Smooth muscle cell (in vitro differentiated cells): Measurements from ENCODE around the gene SAP30BP. TPM values are rescaled to one million over a fixed set of nuclear protein-coding genes. Genes with fewer than 3 reads are reported as not detected.

Source experiments
- DNase-seq: peaks from one replicate; lab custom pipeline; 2025; ENCODE audit not compliant: unreplicated experiment; lab: John Stamatoyannopoulos, UW
- H2AFZ ChIP-seq: fragments of 200-600 bp; sonication (generic); 2 replicates; pipeline ENCODE4 v1.6.0; 2016; ENCODE audit warnings: antibody characterized with exemption, low read depth, mild to moderate bottlenecking
- H3F3A ChIP-seq: fragments of 200-600 bp; sonication (generic); 2 replicates; pipeline ENCODE4 v1.6.0; 2017; ENCODE audit warnings: antibody characterized with exemption, low read depth
- H3K27ac ChIP-seq: fragments of 200-600 bp; sonication (generic); 2 replicates; pipeline ENCODE4 v1.5.1; 2016; ENCODE audit warnings: low read depth, mild to moderate bottlenecking
- H3K27me3 ChIP-seq: fragments of 200-600 bp; sonication (generic); 2 replicates; pipeline ENCODE4 v1.6.1; 2016; ENCODE audit warnings: low read depth, mild to moderate bottlenecking
- H3K36me3 ChIP-seq: fragments of 200-600 bp; sonication (generic); 2 replicates; pipeline ENCODE4 v1.5.1; 2016; ENCODE audit warnings: low read depth
- H3K4me1 ChIP-seq: fragments of 200-600 bp; sonication (generic); 2 replicates; pipeline ENCODE4 v1.5.1; 2016; ENCODE audit warnings: low read depth
- H3K4me2 ChIP-seq: fragments of 200-600 bp; sonication (generic); 2 replicates; pipeline ENCODE4 v1.6.0; 2016; ENCODE audit warnings: mild to moderate bottlenecking
- H3K4me3 ChIP-seq: fragments of 200-600 bp; sonication (generic); 2 replicates; pipeline ENCODE4 v1.5.1; 2016; ENCODE audit warnings: mild to moderate bottlenecking
- H3K79me2 ChIP-seq: fragments of 200-600 bp; sonication (generic); 2 replicates; pipeline ENCODE4 v1.6.0; 2016; ENCODE audit warnings: low read depth, mild to moderate bottlenecking
- H3K9ac ChIP-seq: fragments of 200-600 bp; sonication (generic); 2 replicates; pipeline ENCODE4 v1.6.0; 2016; ENCODE audit warnings: low read depth
- H3K9me3 ChIP-seq: fragments of 200-600 bp; sonication (generic); replicated peaks from 2 replicates; pipeline ENCODE4 v1.5.1; 2016; ENCODE audit warnings: low read depth
- H4K20me1 ChIP-seq: fragments of 200-600 bp; sonication (generic); 2 replicates; pipeline ENCODE4 v1.6.0; 2016; ENCODE audit warnings: low read depth
- WGBS: methylation state at CpG from one replicate; pipeline ENCODE4 v1.1.7; 2016; ENCODE audit warnings: low lambda C conversion rate; 5-methylcytosine and 5-hydroxymethylcytosine counted together
- polyA plus RNA-seq: library from polyadenylated mRNA; unstranded; fragments of >200 nt; fragmentation: Nextera tagmentation; extraction: Ambion mirVana; gene quantifications from 2 replicates; pipeline ENCODE4 v1.2.1, GENCODE V29; 2016
- total RNA-seq: library from RNA; depleted of rRNA; stranded (reverse); fragments of >200 nt; gene quantifications from 2 replicates; pipeline ENCODE4 v1.2.3, GENCODE V29; 2014
- TF ChIP-seq, protein P1 (sequence below): fragments of 200-600 bp; sonication (generic); IDR thresholded peaks from 2 replicates; pipeline ENCODE4 v1.5.1; 2017; ENCODE audit warnings: borderline replicate concordance, mild to moderate bottlenecking, antibody characterized with exemption; ENCODE audit not compliant: insufficient read depth, poor library complexity, severe bottlenecking

The SAP30BP gene
- total and polyA plus RNA-seq, 2 experiments from 2014 or later: 75.4 to 135 TPM

DNA sequence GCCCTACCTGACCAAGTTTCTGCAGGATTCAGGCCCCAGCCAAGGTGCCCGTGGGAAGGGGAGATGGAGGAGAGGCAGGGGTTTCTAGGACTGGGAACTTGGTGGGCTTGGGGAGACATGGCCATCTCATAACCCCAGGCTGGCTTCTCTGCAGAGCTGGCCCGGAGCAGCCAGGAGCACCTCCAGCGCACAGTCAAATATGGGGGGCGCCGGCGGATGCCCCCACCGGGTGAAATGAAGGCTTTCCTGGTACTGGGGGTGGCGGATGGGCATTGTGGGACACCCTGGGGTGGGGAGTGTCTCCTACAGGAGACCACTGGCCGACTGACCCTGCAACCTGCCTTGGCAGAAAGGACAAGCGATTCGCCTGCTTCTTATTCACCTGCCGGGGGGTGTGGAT is 43.1 kb upstream of the SAP30BP start:
- DNase-seq: no peak
- Histone ChIP-seq H3F3A (no peaks in the 10 kb centered on the region), H3K4me2 (no peak overlapping the region), H4K20me1 (no peaks in the 10 kb centered on the region), H3K4me1 (no peaks in the 10 kb centered on the region), H3K4me3 (no peak overlapping the region), H3K36me3 (no peaks in the 10 kb centered on the region), H3K9ac (no peak overlapping the region), H3K27ac (no peak overlapping the region), H3K9me3 (no peaks in the 10 kb centered on the region), H3K79me2 (no peaks in the 10 kb centered on the region), H3K27me3 (no peaks in the 10 kb centered on the region), H2AFZ (no peak overlapping the region)
- WGBS: 94% methylated on average over 12 of the region's 12 CpGs
- TF ChIP-seq, protein P1, sequence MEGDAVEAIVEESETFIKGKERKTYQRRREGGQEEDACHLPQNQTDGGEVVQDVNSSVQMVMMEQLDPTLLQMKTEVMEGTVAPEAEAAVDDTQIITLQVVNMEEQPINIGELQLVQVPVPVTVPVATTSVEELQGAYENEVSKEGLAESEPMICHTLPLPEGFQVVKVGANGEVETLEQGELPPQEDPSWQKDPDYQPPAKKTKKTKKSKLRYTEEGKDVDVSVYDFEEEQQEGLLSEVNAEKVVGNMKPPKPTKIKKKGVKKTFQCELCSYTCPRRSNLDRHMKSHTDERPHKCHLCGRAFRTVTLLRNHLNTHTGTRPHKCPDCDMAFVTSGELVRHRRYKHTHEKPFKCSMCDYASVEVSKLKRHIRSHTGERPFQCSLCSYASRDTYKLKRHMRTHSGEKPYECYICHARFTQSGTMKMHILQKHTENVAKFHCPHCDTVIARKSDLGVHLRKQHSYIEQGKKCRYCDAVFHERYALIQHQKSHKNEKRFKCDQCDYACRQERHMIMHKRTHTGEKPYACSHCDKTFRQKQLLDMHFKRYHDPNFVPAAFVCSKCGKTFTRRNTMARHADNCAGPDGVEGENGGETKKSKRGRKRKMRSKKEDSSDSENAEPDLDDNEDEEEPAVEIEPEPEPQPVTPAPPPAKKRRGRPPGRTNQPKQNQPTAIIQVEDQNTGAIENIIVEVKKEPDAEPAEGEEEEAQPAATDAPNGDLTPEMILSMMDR: no peak

- no peak overlapping the region for H3K4me2 ChIP-seq
- no peak overlapping the region for H3K4me3 ChIP-seq
- DNase-seq: no peak
- TF ChIP-seq, protein P1: no peak
- H3K27ac ChIP-seq: no peak overlapping the region
- no peaks in the 10 kb centered on the region for H3K36me3 ChIP-seq
- no peaks in the 10 kb centered on the region for H4K20me1 ChIP-seq
- H3K27me3 ChIP-seq: no peaks in the 10 kb centered on the region
- no peaks in the 10 kb centered on the region for H3K9me3 ChIP-seq
- no peaks in the 10 kb centered on the region for H3K79me2 ChIP-seq
- 91% methylated on average over 23 of the region's 23 CpGs for WGBS
- H3K4me1 ChIP-seq: no peaks in the 10 kb centered on the region
- H3K9ac ChIP-seq: no peak overlapping the region
- H2AFZ ChIP-seq: no peak overlapping the region
- H3F3A ChIP-seq: no peaks in the 10 kb centered on the region
Observed at GRCh38 chr17:75624714-75625345, 42.3 kb upstream of the SAP30BP start.

GRCh38 chr17:75625813-75626486 is 41.2 kb upstream of the SAP30BP start:
- H3K9me3 ChIP-seq: no peaks in the 10 kb centered on the region
- no peak for DNase-seq
- no peaks in the 10 kb centered on the region for H3K36me3 ChIP-seq
- H3K79me2 ChIP-seq: no peaks in the 10 kb centered on the region
- H2AFZ ChIP-seq: no peak overlapping the region
- no peaks in the 10 kb centered on the region for H3K27me3 ChIP-seq
- WGBS: 90% methylated on average over 14 of the region's 15 CpGs
- no peak overlapping the region for H3K4me3 ChIP-seq
- no peaks in the 10 kb centered on the region for H3F3A ChIP-seq
- H3K27ac ChIP-seq: no peak overlapping the region
- H3K9ac ChIP-seq: no peak overlapping the region
- H4K20me1 ChIP-seq: no peaks in the 10 kb centered on the region
- H3K4me2 ChIP-seq: no peak overlapping the region
- H3K4me1 ChIP-seq: no peaks in the 10 kb centered on the region
- TF ChIP-seq, protein P1: peak; percentile 53

GRCh38 chr17:75626496-75627038 is 40.6 kb upstream of the SAP30BP start:
- no peak overlapping the region for H3K4me3 ChIP-seq
- no peaks in the 10 kb centered on the region for H3K36me3 ChIP-seq
- H3K9ac ChIP-seq: no peak overlapping the region
- no peak for DNase-seq
- H4K20me1 ChIP-seq: no peaks in the 10 kb centered on the region
- no peaks in the 10 kb centered on the region for H3K4me1 ChIP-seq
- no peaks in the 10 kb centered on the region for H3K9me3 ChIP-seq
- H2AFZ ChIP-seq: no peak overlapping the region
- 86% methylated on average over 11 of the region's 11 CpGs for WGBS
- H3K79me2 ChIP-seq: no peaks in the 10 kb centered on the region
- H3K4me2 ChIP-seq: no peak overlapping the region
- H3K27ac ChIP-seq: no peak overlapping the region
- H3F3A ChIP-seq: no peaks in the 10 kb centered on the region
- TF ChIP-seq, protein P1: no peak
- H3K27me3 ChIP-seq: no peaks in the 10 kb centered on the region
